DMS53 (cell line): ENCODE results near the gene RNF144A.
A peak's percentile ranks its signal among the peaks of the same experiment; 100 is the strongest.

Source experiments
- DNase-seq: peaks from one replicate; lab custom pipeline; 2025; lab: John Stamatoyannopoulos, UW

Gene RNF144A

GRCh38 chr2:7022492-7023385 is 105.5 kb downstream of the RNF144A start:
- no peak for DNase-seq

GRCh38 chr2:7023542-7023941 is 106.3 kb downstream of the RNF144A start:
- DNase-seq: peak; percentile 35

GRCh38 chr2:7024261-7024660 is 107.0 kb downstream of the RNF144A start:
- no peak for DNase-seq

GRCh38 chr2:7025082-7025481 is 107.9 kb downstream of the RNF144A start:
- no peak for DNase-seq

- no peak for DNase-seq
Observed at GRCh38 chr2:7026742-7027141, 109.5 kb downstream of the RNF144A start.

- no peak for DNase-seq
Observed at GRCh38 chr2:7027411-7027810, 110.2 kb downstream of the RNF144A start.

- no peak for DNase-seq
Observed at GRCh38 chr2:7027956-7028655, 110.9 kb downstream of the RNF144A start.

GRCh38 chr2:7028846-7029245 is 111.6 kb downstream of the RNF144A start:
- peak; percentile 19 for DNase-seq

GRCh38 chr2:7029291-7030059 is 112.3 kb downstream of the RNF144A start:
- DNase-seq: peak; percentile 24

GRCh38 chr2:7030810-7031209 is 113.6 kb downstream of the RNF144A start:
- DNase-seq: peak; percentile 59

- peak; percentile 99 for DNase-seq
Observed at GRCh38 chr2:7031547-7032245, 114.5 kb downstream of the RNF144A start.

- peak; percentile 37 for DNase-seq
Observed at GRCh38 chr2:7032371-7032770, 115.2 kb downstream of the RNF144A start.

GRCh38 chr2:7033136-7033960 is 116.1 kb downstream of the RNF144A start:
- no peak for DNase-seq

- DNase-seq: peak; percentile 85
Observed at GRCh38 chr2:7034303-7034702, 117.1 kb downstream of the RNF144A start.

GRCh38 chr2:7035884-7036283 is 118.7 kb downstream of the RNF144A start:
- no peak for DNase-seq

GRCh38 chr2:7037340-7038333 is 120.4 kb downstream of the RNF144A start:
- peak; percentile 72 for DNase-seq

GRCh38 chr2:7040547-7040946 is 123.3 kb downstream of the RNF144A start:
- no peak for DNase-seq

- no peak for DNase-seq
Observed at GRCh38 chr2:7041421-7041820, 124.2 kb downstream of the RNF144A start.

- DNase-seq: no peak
Observed at GRCh38 chr2:7043690-7044089, 126.5 kb downstream of the RNF144A start.
